Trophoblast cell (in vitro differentiated cells and primary cell): ENCODE results near the gene EFNA4.

Source experiments
- DNase-seq, 2 donors: peaks; one replicate each; pipeline ENCODE4 v3.0.0-alpha.2; 2016
- H2AFZ ChIP-seq: 2 replicates; pipeline ENCODE4 v1.6.1; 2013; ENCODE audit warnings: low read length, moderate library complexity, mild to moderate bottlenecking; ENCODE audit not compliant: insufficient read depth, poor library complexity
- H2AK5ac ChIP-seq: 2 replicates; pipeline ENCODE4 v1.6.1; 2013; ENCODE audit warnings: mild to moderate bottlenecking, low read length
- H2BK120ac ChIP-seq: 2 replicates; pipeline ENCODE4 v1.6.1; 2013; ENCODE audit warnings: low read length, mild to moderate bottlenecking, moderate library complexity; ENCODE audit not compliant: insufficient read depth, poor library complexity
- H2BK12ac ChIP-seq: 2 replicates; pipeline ENCODE4 v1.6.1; 2013; ENCODE audit warnings: mild to moderate bottlenecking, low read length, moderate library complexity
- H2BK5ac ChIP-seq: 2 replicates; pipeline ENCODE4 v1.6.1; 2013; ENCODE audit warnings: low read length, low read depth, moderate library complexity, mild to moderate bottlenecking; ENCODE audit not compliant: poor library complexity
- H3K14ac ChIP-seq: 2 replicates; pipeline ENCODE4 v1.6.1; 2013; ENCODE audit warnings: mild to moderate bottlenecking, low read length
- H3K18ac ChIP-seq: 2 replicates; pipeline ENCODE4 v1.6.1; 2013; ENCODE audit warnings: mild to moderate bottlenecking, low read length
- H3K23ac ChIP-seq: 2 replicates; pipeline ENCODE4 v1.6.1; 2013; ENCODE audit warnings: low read length
- H3K27ac ChIP-seq: 2 replicates; pipeline ENCODE4 v1.5.1; 2013; ENCODE audit warnings: low read depth, mild to moderate bottlenecking, inconsistent platforms, low read length, moderate library complexity
- H3K27me3 ChIP-seq: 2 replicates; pipeline ENCODE4 v1.6.1; 2013; ENCODE audit warnings: inconsistent platforms, mild to moderate bottlenecking, low read length, moderate library complexity; ENCODE audit not compliant: insufficient read depth
- H3K36me3 ChIP-seq, 2 experiments: 1 replicate in 1 of 2; 2 replicates in 1 of 2; pipeline ENCODE4 v1.6.1; 2013; ENCODE audit warnings: low read length in 2 of 2, mild to moderate bottlenecking in 2 of 2, moderate library complexity in 1 of 2; ENCODE audit not compliant: insufficient read depth in 2 of 2, control insufficient read depth in 1 of 2
- H3K4ac ChIP-seq: 2 replicates; pipeline ENCODE4 v1.6.1; 2013; ENCODE audit warnings: low read depth, mild to moderate bottlenecking, low read length, moderate library complexity
- H3K4me1 ChIP-seq, 2 experiments: 1 replicate in 1 of 2; 2 replicates in 1 of 2; pipeline ENCODE4 v1.6.1; 2013; ENCODE audit warnings: low read length in 2 of 2, mild to moderate bottlenecking in 2 of 2, moderate library complexity in 1 of 2; ENCODE audit not compliant: insufficient read depth in 2 of 2, control insufficient read depth in 1 of 2
- H3K4me2 ChIP-seq: 2 replicates; pipeline ENCODE4 v1.6.1; 2013; ENCODE audit warnings: inconsistent platforms, mild to moderate bottlenecking, low read length, moderate library complexity
- H3K4me3 ChIP-seq: 2 replicates; pipeline ENCODE4 v1.5.1; 2013; ENCODE audit warnings: mild to moderate bottlenecking, low read depth, low read length, inconsistent platforms
- H3K79me1 ChIP-seq: one replicate; pipeline ENCODE4 v1.6.1; 2013; ENCODE audit warnings: low read length
- H3K79me2 ChIP-seq: 2 replicates; pipeline ENCODE4 v1.6.1; 2013; ENCODE audit warnings: low read length, mild to moderate bottlenecking; ENCODE audit not compliant: control insufficient read depth, insufficient read depth, poor library complexity
- H3K9ac ChIP-seq: 2 replicates; pipeline ENCODE4 v1.6.1; 2013; ENCODE audit warnings: mild to moderate bottlenecking, low read length
- H3K9me3 ChIP-seq: 2 replicates; pipeline ENCODE4 v1.6.1; 2013; ENCODE audit warnings: low read depth, mild to moderate bottlenecking, control low read depth, inconsistent platforms, low read length; ENCODE audit not compliant: insufficient read depth
- H4K12ac ChIP-seq: 2 replicates; pipeline ENCODE4 v1.6.1; 2013; ENCODE audit warnings: low read depth, mild to moderate bottlenecking, low read length, moderate library complexity
- H4K8ac ChIP-seq: 2 replicates; pipeline ENCODE4 v1.6.1; 2013; ENCODE audit warnings: low read depth, mild to moderate bottlenecking, low read length, moderate library complexity
- H4K91ac ChIP-seq: one replicate; pipeline ENCODE4 v1.6.1; 2013; ENCODE audit warnings: low read depth, mild to moderate bottlenecking, low read length, moderate library complexity
- WGBS: extraction: QIAGEN DNeasy Blood & Tissue Kit; methylation state at CpG from one replicate; pipeline ENCODE4 v1.1.7; 2013; ENCODE audit warnings: missing lambda C conversion rate; ENCODE audit not compliant: insufficient read length, insufficient coverage; ENCODE audit errors: extremely low coverage; 5-methylcytosine and 5-hydroxymethylcytosine counted together

Gene EFNA4

DNA sequence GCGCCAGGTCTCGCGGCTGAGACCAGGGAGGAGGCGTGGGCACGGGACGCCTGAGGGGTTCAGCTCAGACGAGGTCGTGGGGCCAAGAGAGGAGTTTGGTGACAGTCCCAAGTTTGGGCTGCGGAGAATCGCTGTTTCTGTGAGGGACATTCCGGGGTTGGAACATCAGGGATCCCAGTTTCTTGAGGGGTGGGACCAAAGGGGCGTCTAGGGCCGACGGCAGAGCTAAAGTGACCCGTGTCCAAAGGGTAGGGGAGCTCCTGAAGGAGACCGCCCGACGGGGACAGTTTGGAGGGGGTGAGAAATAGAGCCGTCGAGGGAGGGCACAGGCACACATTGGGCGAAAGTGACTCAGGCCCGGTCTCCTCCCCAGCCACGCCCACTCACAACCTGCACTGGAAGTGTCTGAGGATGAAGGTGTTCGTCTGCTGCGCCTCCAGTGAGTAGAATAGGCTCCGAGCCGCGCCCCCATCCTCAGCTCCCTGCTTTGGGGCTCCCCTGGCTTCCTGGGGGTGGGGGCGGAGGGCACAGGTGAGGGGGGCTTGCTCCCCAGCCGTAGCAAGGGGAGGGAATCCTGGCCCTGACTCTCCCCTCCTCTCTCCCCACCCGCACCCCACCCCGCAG, 22.1 kb downstream of the EFNA4 start:
- Histone ChIP-seq H4K91ac (peak overlapping the region; percentile 44), H2AK5ac (no peak overlapping the region), H3K4me1 (peaks cover 21 to 22% of the 10 kb centered on the region in 2 experiments), H3K36me3 (no peaks in the 10 kb centered on the region), H2BK120ac (no peak overlapping the region), H2BK12ac (peak overlapping the region; percentile 42), H3K79me2 (no peaks in the 10 kb centered on the region), H2BK5ac (no peak overlapping the region), H3K14ac (peak overlapping the region; percentile 25), H3K23ac (no peak overlapping the region), H3K79me1 (peaks cover 5% of the 10 kb centered on the region), H3K4ac (no peak overlapping the region), H3K9me3 (peaks cover 6% of the 10 kb centered on the region), H3K27me3 (peaks cover 32% of the 10 kb centered on the region), H3K9ac (no peak overlapping the region), H4K12ac (peak overlapping the region; percentile 23), H3K27ac (peak overlapping the region; percentile 36), H2AFZ (peak overlapping the region; percentile 88), H4K8ac (peak overlapping the region; percentile 61), H3K4me2 (peak overlapping the region; percentile 93), H3K18ac (peak overlapping the region; percentile 14), H3K4me3 (peak overlapping the region; percentile 56)
- peak; percentile 84 to 85 for DNase-seq
- WGBS = no CpG with 5 or more reads among the region's 32 CpGs

- WGBS = no CpG with 5 or more reads among the region's 24 CpGs
- no peak overlapping the region for H3K4ac ChIP-seq
- no peaks in the 10 kb centered on the region for H3K36me3 ChIP-seq
- H2AK5ac ChIP-seq = no peak overlapping the region
- H2BK120ac ChIP-seq = no peak overlapping the region
- H3K9ac ChIP-seq = no peak overlapping the region
- peaks cover 6% of the 10 kb centered on the region for H3K9me3 ChIP-seq
- no peak overlapping the region for H4K8ac ChIP-seq
- no peak overlapping the region for H4K12ac ChIP-seq
- H3K18ac ChIP-seq = no peak overlapping the region
- H3K4me1 ChIP-seq = peaks cover 19% of the 10 kb centered on the region in 2 experiments
- no peak overlapping the region for H2BK5ac ChIP-seq
- no peak overlapping the region for H2BK12ac ChIP-seq
- no peak overlapping the region for H4K91ac ChIP-seq
- H3K23ac ChIP-seq = no peak overlapping the region
- peak; percentile 65 to 68 for DNase-seq
- no peak overlapping the region for H2AFZ ChIP-seq
- H3K27ac ChIP-seq = no peak overlapping the region
- H3K4me2 ChIP-seq = peak overlapping the region; percentile 93
- H3K4me3 ChIP-seq = no peak overlapping the region
- no peak overlapping the region for H3K14ac ChIP-seq
- no peaks in the 10 kb centered on the region for H3K79me2 ChIP-seq
- peaks cover 26% of the 10 kb centered on the region for H3K27me3 ChIP-seq
- H3K79me1 ChIP-seq = peaks cover 5% of the 10 kb centered on the region
These were observed 22.7 kb downstream of the EFNA4 start for GRCh38 chr1:155086128-155086741.

GRCh38 chr1:155086856-155087535, 23.5 kb downstream of the EFNA4 start:
- peaks cover 19% of the 10 kb centered on the region for H3K27me3 ChIP-seq
- H4K12ac ChIP-seq = no peak overlapping the region
- no peak overlapping the region for H4K91ac ChIP-seq
- no peak overlapping the region for H3K23ac ChIP-seq
- H3K4me1 ChIP-seq = peaks cover 16 to 19% of the 10 kb centered on the region in 2 experiments
- no peak overlapping the region for H3K9ac ChIP-seq
- no peak overlapping the region for H2BK5ac ChIP-seq
- H2BK12ac ChIP-seq = no peak overlapping the region
- H3K79me1 ChIP-seq = peaks cover 7% of the 10 kb centered on the region
- H3K79me2 ChIP-seq = no peaks in the 10 kb centered on the region
- no peaks in the 10 kb centered on the region for H3K36me3 ChIP-seq
- no peak overlapping the region for H3K4me3 ChIP-seq
- no peak for DNase-seq
- H3K4me2 ChIP-seq = no peak overlapping the region
- H2AFZ ChIP-seq = no peak overlapping the region
- H3K9me3 ChIP-seq = peaks cover 6% of the 10 kb centered on the region
- H3K4ac ChIP-seq = no peak overlapping the region
- H2AK5ac ChIP-seq = no peak overlapping the region
- no peak overlapping the region for H3K18ac ChIP-seq
- no peak overlapping the region for H3K14ac ChIP-seq
- H3K27ac ChIP-seq = no peak overlapping the region
- WGBS = no CpG with 5 or more reads among the region's 8 CpGs
- no peak overlapping the region for H2BK120ac ChIP-seq
- no peak overlapping the region for H4K8ac ChIP-seq

GRCh38 chr1:155091071-155092051, 27.8 kb downstream of the EFNA4 start:
- H3K9me3 ChIP-seq = peaks cover 2% of the 10 kb centered on the region
- H3K79me1 ChIP-seq = peaks cover 2% of the 10 kb centered on the region
- no peak overlapping the region for H4K91ac ChIP-seq
- H3K36me3 ChIP-seq = no peaks in the 10 kb centered on the region
- peak overlapping the region; percentile 21 for H3K4me2 ChIP-seq
- no peak overlapping the region for H2BK5ac ChIP-seq
- no peak overlapping the region for H3K9ac ChIP-seq
- no peak overlapping the region for H3K23ac ChIP-seq
- H2BK12ac ChIP-seq = peak overlapping the region; percentile 21
- peak overlapping the region; percentile 30 for H3K14ac ChIP-seq
- H3K4me3 ChIP-seq = no peak overlapping the region
- H3K4ac ChIP-seq = no peak overlapping the region
- H4K8ac ChIP-seq = no peak overlapping the region
- H3K18ac ChIP-seq = peak overlapping the region; percentile 51
- no CpG with 5 or more reads among the region's 29 CpGs for WGBS
- no peak overlapping the region for H3K27ac ChIP-seq
- peaks cover 3 to 8% of the 10 kb centered on the region in 2 experiments for H3K4me1 ChIP-seq
- peak; percentile 88 to 96 for DNase-seq
- H4K12ac ChIP-seq = no peak overlapping the region
- H3K27me3 ChIP-seq = no peaks in the 10 kb centered on the region
- no peak overlapping the region for H2AFZ ChIP-seq
- H3K79me2 ChIP-seq = no peaks in the 10 kb centered on the region
- no peak overlapping the region for H2BK120ac ChIP-seq
- no peak overlapping the region for H2AK5ac ChIP-seq
